Esophagus mucosa (tissue), 1 donor: ENCODE results near the gene BCL11B. TPM values are rescaled to one million over a fixed set of nuclear protein-coding genes. Genes with fewer than 3 reads are reported as not detected.

Experiments used
- ATAC-seq: fragments of 200-7000 bp; cut with Tn5 transposase; one replicate; pipeline ENCODE4 v1.9.1; 2020
- total RNA-seq: library from RNA; stranded (reverse); gene quantifications from one replicate; pipeline ENCODE4 v1.2.4, GENCODE V29; 2023
- donor health status: DM: yes; HTN: yes; CAD: no.

Gene BCL11B
- total RNA-seq, 1 donor from 2014 or later = 10.6 TPM

- peak; percentile 55 for ATAC-seq
Observed at GRCh38 chr14:99252940-99253868, 18.8 kb downstream of the BCL11B start.

GRCh38 chr14:99252443-99252939 lies 19.5 kb downstream of the BCL11B start:
- no peak for ATAC-seq

- no peak for ATAC-seq
Observed at GRCh38 chr14:99251721-99252120, 20.3 kb downstream of the BCL11B start.

GRCh38 chr14:99250636-99251208 lies 21.3 kb downstream of the BCL11B start:
- no peak for ATAC-seq

- ATAC-seq = peak; percentile 38
Observed at GRCh38 chr14:99249389-99249788, 22.6 kb downstream of the BCL11B start.

GRCh38 chr14:99248761-99249171 lies 23.2 kb downstream of the BCL11B start:
- ATAC-seq = no peak

GRCh38 chr14:99247772-99248171 lies 24.2 kb downstream of the BCL11B start:
- no peak for ATAC-seq

GRCh38 chr14:99247101-99247729 lies 24.8 kb downstream of the BCL11B start:
- ATAC-seq = peak; percentile 39

- no peak for ATAC-seq
Observed at GRCh38 chr14:99246536-99247097, 25.4 kb downstream of the BCL11B start.

- no peak for ATAC-seq
Observed at GRCh38 chr14:99245564-99246511, 26.2 kb downstream of the BCL11B start.

- ATAC-seq = no peak
Observed at GRCh38 chr14:99244941-99245563, 26.9 kb downstream of the BCL11B start.

- ATAC-seq = no peak
Observed at GRCh38 chr14:99244367-99244901, 27.6 kb downstream of the BCL11B start.

- ATAC-seq = no peak
Observed at GRCh38 chr14:99242816-99243721, 28.9 kb downstream of the BCL11B start.

GRCh38 chr14:99242238-99242637 lies 29.8 kb downstream of the BCL11B start:
- no peak for ATAC-seq

GRCh38 chr14:99241325-99242010 lies 30.5 kb downstream of the BCL11B start:
- ATAC-seq = no peak

GRCh38 chr14:99240627-99241324 lies 31.2 kb downstream of the BCL11B start:
- no peak for ATAC-seq

- peak; percentile 34 for ATAC-seq
Observed at GRCh38 chr14:99239661-99240092, 32.3 kb downstream of the BCL11B start.

- no peak for ATAC-seq
Observed at GRCh38 chr14:99238216-99238615, 33.8 kb downstream of the BCL11B start.

- ATAC-seq = no peak
Observed at GRCh38 chr14:99237288-99237687, 34.7 kb downstream of the BCL11B start.
